HepG2 (cell line): ENCODE results near the gene NFATC4. TPM values are rescaled to one million over a fixed set of nuclear protein-coding genes. Genes with fewer than 3 reads are reported as not detected.
A peak's percentile ranks its signal among the peaks of the same experiment; 100 is the strongest.

Experiments used
- CBFB ChIP-seq: sonication (generic); formaldehyde crosslinking; IDR thresholded peaks from 2 replicates; pipeline ENCODE4 v1.4.0; 2020; ENCODE audit warnings: missing genetic modification reagents
- JDP2 ChIP-seq: sonication (generic); formaldehyde crosslinking; IDR thresholded peaks from 2 replicates; pipeline ENCODE4 v1.8.1; 2022; ENCODE audit warnings: missing genetic modification reagents, borderline replicate concordance
- TARDBP ChIP-seq: sonication (generic); formaldehyde crosslinking; IDR thresholded peaks from 2 replicates; pipeline ENCODE4 v1.8.0; 2022; ENCODE audit warnings: mild to moderate bottlenecking, missing genetic modification reagents
- ZFX ChIP-seq: sonication (generic); formaldehyde crosslinking; IDR thresholded peaks from 2 replicates; pipeline ENCODE4 v1.4.0; 2020; ENCODE audit warnings: mild to moderate bottlenecking, low read depth, missing genetic modification reagents, moderate library complexity
- ZNF256 ChIP-seq: sonication (generic); formaldehyde crosslinking; conservative IDR thresholded peaks from 2 replicates; pipeline ENCODE4 v1.4.0; 2020; ENCODE audit warnings: missing genetic modification reagents
- ZNF264 ChIP-seq: sonication (generic); formaldehyde crosslinking; IDR thresholded peaks from 2 replicates; pipeline ENCODE4 v1.4.0; 2020; ENCODE audit warnings: missing genetic modification reagents
- ZNF407 ChIP-seq: sonication (generic); formaldehyde crosslinking; IDR thresholded peaks from one replicate; pipeline ENCODE4 v1.5.1; 2020; ENCODE audit warnings: mild to moderate bottlenecking, missing genetic modification reagents; ENCODE audit errors: not compliant biosample characterization
- ZNF510 ChIP-seq: sonication (generic); formaldehyde crosslinking; IDR thresholded peaks from 2 replicates; pipeline ENCODE4 v1.4.0; 2020; ENCODE audit warnings: low read depth, mild to moderate bottlenecking, missing genetic modification reagents
- ZNF616 ChIP-seq: sonication (generic); formaldehyde crosslinking; IDR thresholded peaks from 2 replicates; pipeline ENCODE4 v1.5.0; 2020; ENCODE audit warnings: low read depth, mild to moderate bottlenecking, missing genetic modification reagents
- polyA plus RNA-seq, 8 experiments: library from polyadenylated mRNA; depleted of rRNA in 3 of 8; stranded (reverse) in 7 of 8; unstranded in 1 of 8; fragments of >200 nt; fragmentation: Illumina TruSeq in 4 of 8; extraction: Trizol in 4 of 8; gene quantifications; 2 replicates each; pipeline versions ENCODE4 v1.2.1 to v1.2.3, GENCODE V29; 2011 to 2016; ENCODE audit warnings: low read depth in 4 of 8, missing spikeins in 1 of 8, mixed read lengths in 1 of 8; ENCODE audit not compliant: insufficient read depth in 1 of 8
- total RNA-seq, 5 experiments: library from RNA; depleted of rRNA; stranded (reverse); fragments of >200 nt; fragmentation: Illumina TruSeq; extraction: Trizol; gene quantifications; 2 replicates each; pipeline ENCODE4 v1.2.3, GENCODE V29; 2016; ENCODE audit warnings: low read depth in 1 of 5
- TF ChIP-seq, protein P1 (sequence below): sonication (generic); formaldehyde crosslinking; IDR thresholded peaks from 2 replicates; pipeline ENCODE4 v1.4.0; 2020; ENCODE audit warnings: mild to moderate bottlenecking, missing genetic modification reagents

NFATC4 gene
- total and polyA plus RNA-seq, 2 of the 13 experiments (the other 11 are each of a cell fraction or from before 2014, with no cell fraction given), result 0.04 to 0.15 TPM

GRCh38 chr14:24422694-24423601 lies 55.0 kb downstream of the NFATC4 start (continued):
- peak; percentile 28 for TF ChIP-seq ZNF407 (CRISPR knock-in tag)
- no peak for TF ChIP-seq TARDBP (CRISPR knock-in tag)
- TF ChIP-seq JDP2 (CRISPR knock-in tag), result no peak
- TF ChIP-seq ZNF264 (CRISPR knock-in tag), result no peak
- no peak for TF ChIP-seq ZNF256 (CRISPR knock-in tag)
- peak; percentile 53; the same call in 1 of the 2 replicates for TF ChIP-seq ZFX (CRISPR knock-in tag)
- TF ChIP-seq, protein P1, sequence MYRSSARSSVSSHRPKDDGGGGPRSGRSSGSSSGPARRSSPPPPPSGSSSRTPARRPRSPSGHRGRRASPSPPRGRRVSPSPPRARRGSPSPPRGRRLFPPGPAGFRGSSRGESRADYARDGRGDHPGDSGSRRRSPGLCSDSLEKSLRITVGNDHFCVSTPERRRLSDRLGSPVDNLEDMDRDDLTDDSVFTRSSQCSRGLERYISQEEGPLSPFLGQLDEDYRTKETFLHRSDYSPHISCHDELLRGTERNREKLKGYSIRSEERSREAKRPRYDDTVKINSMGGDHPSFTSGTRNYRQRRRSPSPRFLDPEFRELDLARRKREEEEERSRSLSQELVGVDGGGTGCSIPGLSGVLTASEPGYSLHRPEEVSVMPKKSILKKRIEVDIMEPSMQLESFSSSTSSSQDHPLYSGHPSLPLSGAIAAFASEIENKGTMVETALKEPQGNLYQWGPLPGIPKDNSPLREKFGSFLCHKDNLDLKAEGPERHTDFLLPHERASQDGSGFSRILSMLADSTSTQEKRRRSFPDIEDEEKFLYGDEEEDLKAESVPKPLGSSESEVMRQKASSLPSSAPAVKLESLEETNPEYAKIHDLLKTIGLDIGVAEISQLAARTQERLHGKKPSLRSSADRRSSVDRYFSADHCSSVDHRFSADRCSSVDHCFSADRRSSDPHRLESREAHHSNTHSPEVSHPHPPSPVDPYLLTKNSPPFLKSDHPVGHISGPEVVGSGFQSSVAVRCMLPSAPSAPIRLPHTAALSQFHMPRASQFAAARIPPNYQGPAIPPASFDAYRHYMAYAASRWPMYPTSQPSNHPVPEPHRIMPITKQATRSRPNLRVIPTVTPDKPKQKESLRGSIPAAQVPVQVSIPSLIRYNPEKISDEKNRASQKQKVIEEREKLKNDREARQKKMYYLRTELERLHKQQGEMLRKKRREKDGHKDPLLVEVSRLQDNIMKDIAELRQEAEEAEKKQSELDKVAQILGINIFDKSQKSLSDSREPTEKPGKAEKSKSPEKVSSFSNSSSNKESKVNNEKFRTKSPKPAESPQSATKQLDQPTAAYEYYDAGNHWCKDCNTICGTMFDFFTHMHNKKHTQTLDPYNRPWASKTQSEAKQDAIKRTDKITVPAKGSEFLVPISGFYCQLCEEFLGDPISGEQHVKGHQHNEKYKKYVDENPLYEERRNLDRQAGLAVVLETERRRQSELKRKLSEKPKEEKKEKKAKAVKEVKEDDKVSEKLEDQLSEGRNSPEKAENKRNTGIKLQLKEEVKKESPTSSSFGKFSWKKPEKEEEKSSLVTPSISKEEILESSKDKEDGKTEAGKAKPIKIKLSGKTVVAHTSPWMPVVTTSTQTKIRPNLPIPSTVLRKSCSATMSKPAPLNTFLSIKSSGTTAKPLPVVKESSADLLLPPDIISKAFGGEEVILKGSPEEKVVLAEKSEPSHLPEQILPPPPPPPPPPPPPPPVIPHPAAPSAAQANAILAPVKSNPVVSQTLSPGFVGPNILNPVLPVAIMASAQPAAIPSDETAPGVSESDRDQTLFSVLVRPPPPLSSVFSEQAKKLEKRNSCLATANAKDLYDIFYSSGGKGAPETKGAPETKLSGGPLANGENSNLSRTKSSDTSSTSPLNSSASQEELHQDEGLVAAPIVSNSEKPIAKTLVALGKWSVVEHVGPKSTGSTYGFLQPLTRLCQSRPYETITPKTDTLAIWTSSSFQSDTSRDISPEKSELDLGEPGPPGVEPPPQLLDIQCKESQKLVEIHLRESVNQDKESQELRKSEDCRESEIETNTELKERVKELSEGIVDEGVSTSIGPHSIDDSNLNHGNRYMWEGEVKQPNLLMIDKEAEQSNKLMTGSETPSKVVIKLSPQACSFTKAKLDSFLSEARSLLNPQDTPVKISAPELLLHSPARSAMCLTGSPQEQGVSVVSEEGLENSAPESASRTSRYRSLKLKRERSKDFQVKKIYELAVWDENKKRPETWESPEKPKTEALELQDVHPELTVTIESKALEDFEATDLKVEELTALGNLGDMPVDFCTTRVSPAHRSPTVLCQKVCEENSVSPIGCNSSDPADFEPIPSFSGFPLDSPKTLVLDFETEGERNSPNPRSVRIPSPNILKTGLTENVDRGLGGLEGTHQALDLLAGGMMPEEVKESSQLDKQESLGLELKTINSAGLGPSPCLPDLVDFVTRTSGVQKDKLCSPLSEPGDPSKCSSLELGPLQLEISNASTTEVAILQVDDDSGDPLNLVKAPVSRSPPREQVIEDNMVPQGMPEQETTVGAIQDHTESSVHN (CRISPR knock-in tag), result no peak
- TF ChIP-seq ZNF510 (CRISPR knock-in tag), result no peak
- peak; percentile 81; the same call in 1 of the 2 replicates for TF ChIP-seq ZNF616 (CRISPR knock-in tag)
- TF ChIP-seq CBFB (CRISPR knock-in tag), result no peak; the same call in 1 of the 2 replicates
